ENCODE data around the gene ARHGAP32.
"Not testable (repeated sequence)": the region's sequence is repeated elsewhere in the genome, so short reads cannot be mapped to it uniquely, and the experiment has no call there.

The ARHGAP32 gene

GRCh38 chr11:129184581-129184980 is 7.5 kb downstream of the ARHGAP32 start:
- no peak overlapping the region for H3K4me3 ChIP-seq (ENCODE audit: low read depth, low read length)
- TF ChIP-seq, protein P1, sequence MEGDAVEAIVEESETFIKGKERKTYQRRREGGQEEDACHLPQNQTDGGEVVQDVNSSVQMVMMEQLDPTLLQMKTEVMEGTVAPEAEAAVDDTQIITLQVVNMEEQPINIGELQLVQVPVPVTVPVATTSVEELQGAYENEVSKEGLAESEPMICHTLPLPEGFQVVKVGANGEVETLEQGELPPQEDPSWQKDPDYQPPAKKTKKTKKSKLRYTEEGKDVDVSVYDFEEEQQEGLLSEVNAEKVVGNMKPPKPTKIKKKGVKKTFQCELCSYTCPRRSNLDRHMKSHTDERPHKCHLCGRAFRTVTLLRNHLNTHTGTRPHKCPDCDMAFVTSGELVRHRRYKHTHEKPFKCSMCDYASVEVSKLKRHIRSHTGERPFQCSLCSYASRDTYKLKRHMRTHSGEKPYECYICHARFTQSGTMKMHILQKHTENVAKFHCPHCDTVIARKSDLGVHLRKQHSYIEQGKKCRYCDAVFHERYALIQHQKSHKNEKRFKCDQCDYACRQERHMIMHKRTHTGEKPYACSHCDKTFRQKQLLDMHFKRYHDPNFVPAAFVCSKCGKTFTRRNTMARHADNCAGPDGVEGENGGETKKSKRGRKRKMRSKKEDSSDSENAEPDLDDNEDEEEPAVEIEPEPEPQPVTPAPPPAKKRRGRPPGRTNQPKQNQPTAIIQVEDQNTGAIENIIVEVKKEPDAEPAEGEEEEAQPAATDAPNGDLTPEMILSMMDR (IDR thresholded peaks at IDR 0.05; ENCODE audit: low read depth, low read length, missing control alignments) = no peak

DNA sequence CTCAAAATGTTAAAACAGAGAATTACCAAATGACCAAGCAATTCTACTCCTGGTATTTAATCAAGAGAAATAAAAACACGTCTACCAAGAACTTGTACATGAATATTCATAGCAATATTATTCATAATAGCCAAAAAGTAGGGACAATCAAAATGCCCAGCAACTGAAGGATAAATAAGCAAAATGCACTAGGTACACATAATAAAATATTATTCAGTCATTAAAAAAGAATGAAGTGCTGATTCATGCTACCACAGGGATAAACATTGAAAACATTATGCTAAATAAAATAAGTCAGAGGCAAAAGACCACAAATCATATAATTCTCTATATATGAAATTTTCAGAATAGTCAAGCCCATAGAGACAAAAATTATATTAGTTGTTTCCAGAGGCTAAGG is 24.8 kb downstream of the ARHGAP32 start:
- TF ChIP-seq, protein P1 (IDR thresholded peaks at IDR 0.05; ENCODE audit: low read depth, low read length, missing control alignments) = no peak
- DNase-seq (ENCODE audit: low read depth) = no peak
- no peak overlapping the region for H3K4me3 ChIP-seq (ENCODE audit: low read depth, low read length)

More at GRCh38 chr11:129184581-129184980, 7.5 kb downstream of the ARHGAP32 start:
- no peak for DNase-seq (ENCODE audit: low read depth)

- no peak overlapping the region for H3K4me3 ChIP-seq (ENCODE audit: low read depth, low read length)
- no peak for DNase-seq (ENCODE audit: low read depth)
- TF ChIP-seq, protein P1 (IDR thresholded peaks at IDR 0.05; ENCODE audit: low read depth, low read length, missing control alignments) = no peak
Measured at GRCh38 chr11:129163714-129164164, 28.4 kb downstream of the ARHGAP32 start.

GRCh38 chr11:129157080-129157479 is 35.0 kb downstream of the ARHGAP32 start:
- not testable (repeated sequence) for H3K4me3 ChIP-seq (ENCODE audit: low read depth, low read length); DNase-seq (ENCODE audit: low read depth)

DNA sequence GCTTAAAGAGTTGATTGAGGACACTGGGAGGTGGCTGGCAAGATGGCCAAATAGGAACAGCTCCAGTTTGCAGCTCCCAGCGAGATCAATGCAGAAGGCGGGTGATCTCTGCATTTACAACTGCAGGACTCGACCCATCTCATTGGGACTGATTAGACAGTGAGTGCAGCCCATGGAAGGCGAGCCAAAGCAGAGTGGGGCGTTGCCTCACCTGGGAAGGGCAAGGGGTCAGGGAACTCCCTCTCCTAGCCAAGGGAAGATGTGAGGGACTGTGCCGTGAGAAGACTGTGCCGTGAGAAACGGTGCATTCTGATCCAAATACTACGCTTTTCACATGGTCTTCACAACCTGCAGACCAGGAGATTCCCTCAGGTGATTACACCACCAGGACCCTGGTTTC is 36.4 kb downstream of the ARHGAP32 start:
- no peak for DNase-seq (ENCODE audit: low read depth)
- no peak overlapping the region for H3K4me3 ChIP-seq (ENCODE audit: low read depth, low read length)
- TF ChIP-seq, protein P1 (IDR thresholded peaks at IDR 0.05; ENCODE audit: low read depth, low read length, missing control alignments) = no peak

DNA sequence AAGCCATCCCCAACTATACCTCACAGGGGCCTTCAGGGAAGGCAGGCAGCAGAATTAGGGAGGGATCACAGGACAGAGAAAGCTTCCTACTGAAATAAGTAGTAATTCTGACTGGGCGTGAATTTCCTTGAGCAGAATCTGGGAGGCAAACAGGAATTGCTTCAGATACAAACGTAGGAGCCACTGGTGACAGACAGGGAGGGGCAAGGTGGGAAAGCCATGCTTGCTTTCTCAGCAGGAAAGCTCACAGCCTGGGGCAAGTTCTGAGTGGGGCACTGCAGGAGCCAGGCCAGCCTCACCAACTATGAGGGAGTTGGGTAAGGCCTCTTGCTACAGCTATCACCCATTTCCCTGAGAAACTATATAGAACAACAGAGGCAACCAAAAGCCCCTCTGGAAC is 43.6 kb downstream of the ARHGAP32 start:
- TF ChIP-seq, protein P1 (IDR thresholded peaks at IDR 0.05; ENCODE audit: low read depth, low read length, missing control alignments) = no peak
- no peak overlapping the region for H3K4me3 ChIP-seq (ENCODE audit: low read depth, low read length)
- DNase-seq (ENCODE audit: low read depth) = no peak

- DNase-seq (ENCODE audit: low read depth) = no peak
- no peak overlapping the region for H3K4me3 ChIP-seq (ENCODE audit: low read depth, low read length)
- TF ChIP-seq, protein P1 (IDR thresholded peaks at IDR 0.05; ENCODE audit: low read depth, low read length, missing control alignments) = no peak
Measured at GRCh38 chr11:129146191-129146590, 45.9 kb downstream of the ARHGAP32 start.

Data from GM12864 (cell line).